ENCODE data around the gene SLC51B. TPM values are rescaled to one million over a fixed set of nuclear protein-coding genes. Genes with fewer than 3 reads are reported as not detected.
"Not testable (repeated sequence)": the region's sequence is repeated elsewhere in the genome, so short reads cannot be mapped to it uniquely, and the experiment has no call there.

Gene SLC51B
- total RNA-seq (2014; rRNA removed; shearing (Covaris generic)): not detected in 2 replicates

- DNase-seq (ENCODE audit: low spot score): no peak
These were observed at the start of gene SLC51B for GRCh38 chr15:65044724-65045481. TSS of gene SLC51B (plus strand) at chr15:65045387. CDS start at chr15:65050005, 4,618 bp downstream.

DNA sequence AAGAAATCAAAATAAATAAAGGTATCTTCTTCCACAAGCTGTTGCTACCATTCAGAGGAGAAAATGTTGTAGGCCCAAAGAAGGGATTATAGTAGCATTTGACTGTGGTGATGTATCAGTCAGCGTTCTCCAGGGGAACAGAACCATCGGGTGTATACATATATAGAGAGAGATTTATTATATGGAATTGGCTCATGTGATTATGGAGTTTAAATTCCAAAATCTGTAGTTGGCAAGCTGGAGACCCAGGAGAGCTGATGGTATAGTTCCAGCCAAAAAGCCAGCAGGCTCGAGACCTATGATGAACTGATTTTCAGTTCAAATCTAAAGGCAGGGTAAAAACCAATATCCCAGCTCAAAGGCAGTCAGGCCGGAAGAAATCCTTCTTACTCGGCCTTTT lies 48.1 kb upstream of the SLC51B start:
- no peak for DNase-seq (ENCODE audit: low spot score)

GRCh38 chr15:64997745-64998375 lies 47.3 kb upstream of the SLC51B start:
- no peak for DNase-seq (ENCODE audit: low spot score)

DNA sequence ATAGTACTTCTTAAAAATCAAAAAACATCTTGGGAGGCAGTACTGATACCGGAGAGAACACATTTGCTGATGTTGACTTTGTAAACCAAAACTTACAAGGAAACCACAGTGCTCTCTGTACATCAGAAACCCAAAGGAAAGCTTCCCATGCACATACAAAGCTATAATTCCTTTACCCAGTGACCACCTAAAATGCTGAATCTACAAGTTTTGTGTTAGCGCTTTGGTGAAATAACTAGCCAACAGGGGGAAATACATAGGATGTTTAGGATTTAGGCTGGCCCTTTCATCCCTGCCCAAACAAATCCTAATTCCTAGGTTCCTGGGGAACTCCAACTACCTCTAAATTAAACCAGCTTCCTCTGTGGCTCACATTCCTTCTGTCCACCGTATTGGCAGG lies 40.2 kb upstream of the SLC51B start:
- DNase-seq (ENCODE audit: low spot score): no peak

DNA sequence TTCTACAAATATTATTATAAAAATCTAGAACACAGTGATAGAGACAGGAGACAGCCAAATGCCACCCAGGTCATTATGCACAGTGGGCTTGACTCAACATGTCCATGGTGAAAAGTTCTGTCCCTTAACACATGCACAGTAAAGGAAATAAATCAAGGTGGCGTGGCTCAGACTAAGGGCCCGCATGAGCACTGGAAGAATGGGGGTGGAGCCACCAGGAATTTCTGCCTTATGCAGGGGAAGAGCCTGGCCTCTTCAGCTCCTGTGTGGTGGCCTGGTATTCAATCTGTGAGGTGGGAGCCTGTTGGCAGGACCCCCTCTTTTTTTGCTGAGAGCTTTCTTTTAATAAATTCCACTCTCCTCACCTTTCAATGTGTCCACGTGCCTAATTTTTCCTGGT lies 38.3 kb upstream of the SLC51B start:
- DNase-seq (ENCODE audit: low spot score): no peak

- no peak for DNase-seq (ENCODE audit: low spot score)
These were observed 36.2 kb upstream of the SLC51B start for GRCh38 chr15:65008983-65009382.

- not testable (repeated sequence) for DNase-seq (ENCODE audit: low spot score)
These were observed 34.0 kb upstream of the SLC51B start for GRCh38 chr15:65011198-65011597.

- DNase-seq (ENCODE audit: low spot score): no peak
These were observed 24.8 kb upstream of the SLC51B start for GRCh38 chr15:65020419-65020818.

GRCh38 chr15:65021488-65021887 lies 23.7 kb upstream of the SLC51B start:
- DNase-seq (ENCODE audit: low spot score): no peak

DNA sequence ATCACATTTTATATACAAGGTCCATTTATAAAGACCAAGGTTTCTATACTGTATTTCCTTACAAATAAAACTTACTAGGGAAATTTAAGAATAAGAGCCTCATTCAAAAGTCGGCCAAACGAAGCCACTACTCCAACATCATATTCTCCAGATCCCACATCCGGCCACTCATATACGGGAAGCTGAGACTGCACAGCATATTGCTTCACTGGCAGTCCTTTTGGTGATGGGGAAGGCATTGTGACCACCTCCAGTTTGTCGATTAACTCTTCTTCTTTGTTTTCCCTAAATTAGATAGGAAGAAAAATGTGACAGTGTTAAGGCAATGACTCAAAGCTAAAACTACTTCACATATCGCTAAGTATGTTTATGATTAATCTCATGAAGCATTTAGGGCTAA lies 18.4 kb upstream of the SLC51B start:
- no peak for DNase-seq (ENCODE audit: low spot score)

GRCh38 chr15:65027593-65027992 lies 17.6 kb upstream of the SLC51B start:
- no peak for DNase-seq (ENCODE audit: low spot score)

- DNase-seq (ENCODE audit: low spot score): no peak
These were observed 16.8 kb upstream of the SLC51B start for GRCh38 chr15:65028338-65028737.

GRCh38 chr15:65028921-65029735 lies 16.1 kb upstream of the SLC51B start, which contains the start of gene MTFMT:
TSS of gene MTFMT (minus strand) at chr15:65029639. CDS start at chr15:65029613, 26 bp downstream.
- DNase-seq (ENCODE audit: low spot score): peak; percentile 60

- DNase-seq (ENCODE audit: low spot score): no peak
These were observed 15.4 kb upstream of the SLC51B start for GRCh38 chr15:65029736-65030208.

DNA sequence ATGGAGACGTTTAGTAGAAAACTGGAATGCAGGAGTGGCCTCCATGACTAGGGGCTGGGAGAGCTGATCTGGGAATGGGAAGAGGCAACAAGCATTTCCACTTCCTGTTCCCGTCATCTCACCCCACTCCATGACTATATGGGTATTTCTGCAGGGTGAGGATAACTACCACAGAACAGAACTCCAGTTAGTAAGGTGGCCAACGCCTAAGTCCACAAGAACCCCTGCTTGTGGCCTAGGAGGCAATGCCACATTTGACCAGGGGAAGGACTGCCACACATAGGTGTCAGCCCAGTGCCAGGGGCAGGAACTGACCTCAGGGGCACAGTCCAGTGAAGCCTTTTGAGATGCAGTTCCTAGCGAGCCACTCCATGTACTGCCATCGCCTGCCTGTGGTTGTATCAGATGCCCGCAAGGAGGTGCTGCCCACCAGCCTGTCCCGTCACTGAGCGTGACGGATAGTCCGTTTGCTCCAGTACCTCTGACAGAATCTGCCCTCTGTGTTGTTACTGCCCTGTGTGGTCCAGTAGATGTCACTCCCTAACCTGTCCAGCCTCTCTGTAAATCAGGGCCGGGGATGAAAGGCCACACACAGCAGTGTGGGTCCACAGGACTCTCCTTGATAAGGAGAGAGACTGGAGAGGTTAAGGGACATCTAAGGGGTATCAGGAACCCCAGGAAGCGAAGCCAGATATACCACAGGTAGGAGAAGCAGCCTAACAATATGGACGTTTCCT lies 12.2 kb upstream of the SLC51B start:
- DNase-seq (ENCODE audit: low spot score): no peak

GRCh38 chr15:65033659-65034269 lies 11.4 kb upstream of the SLC51B start:
- peak; percentile 25 for DNase-seq (ENCODE audit: low spot score)

- no peak for DNase-seq (ENCODE audit: low spot score)
These were observed 10.5 kb upstream of the SLC51B start for GRCh38 chr15:65034719-65035118.

DNA sequence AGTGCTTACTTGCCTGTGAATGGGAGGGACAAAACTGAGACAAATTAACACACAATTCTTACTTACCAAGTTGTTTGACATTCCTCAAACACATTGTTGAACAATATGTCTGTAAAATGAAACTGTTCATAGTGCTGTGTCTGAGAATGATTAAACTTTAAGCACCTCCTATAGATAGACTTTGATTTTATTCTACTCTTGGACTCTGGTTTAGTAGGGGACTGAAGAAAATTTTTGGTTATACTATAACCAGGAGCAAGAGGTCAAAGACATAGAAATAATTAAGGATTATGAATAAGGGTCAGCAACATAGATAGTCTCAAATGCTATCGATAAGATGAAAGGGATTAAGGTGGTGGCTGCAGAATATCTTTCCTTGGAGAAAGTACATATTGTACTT lies 7.9 kb upstream of the SLC51B start:
- no peak for DNase-seq (ENCODE audit: low spot score)

DNA sequence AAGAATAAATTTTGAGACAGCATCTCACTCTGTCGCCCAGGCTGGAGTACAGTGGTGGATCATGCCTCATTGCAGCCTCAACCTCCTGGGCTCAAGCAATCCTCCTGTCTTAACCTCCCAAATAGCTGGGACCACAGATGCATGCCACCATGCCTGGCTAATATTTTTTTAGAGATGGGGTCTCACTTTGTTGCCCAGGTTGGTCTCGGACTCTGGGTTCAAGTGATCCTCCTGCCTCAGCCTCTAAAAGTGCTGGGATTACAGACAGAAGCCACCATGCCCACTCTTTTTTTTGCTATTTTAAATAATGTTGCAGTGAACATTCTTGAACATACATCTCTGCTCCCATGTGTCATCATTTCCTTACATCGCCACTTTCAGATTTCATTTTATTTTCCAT lies 6.8 kb upstream of the SLC51B start:
- no peak for DNase-seq (ENCODE audit: low spot score)

- no peak for DNase-seq (ENCODE audit: low spot score)
These were observed 6.4 kb upstream of the SLC51B start for GRCh38 chr15:65038836-65039235.

DNA sequence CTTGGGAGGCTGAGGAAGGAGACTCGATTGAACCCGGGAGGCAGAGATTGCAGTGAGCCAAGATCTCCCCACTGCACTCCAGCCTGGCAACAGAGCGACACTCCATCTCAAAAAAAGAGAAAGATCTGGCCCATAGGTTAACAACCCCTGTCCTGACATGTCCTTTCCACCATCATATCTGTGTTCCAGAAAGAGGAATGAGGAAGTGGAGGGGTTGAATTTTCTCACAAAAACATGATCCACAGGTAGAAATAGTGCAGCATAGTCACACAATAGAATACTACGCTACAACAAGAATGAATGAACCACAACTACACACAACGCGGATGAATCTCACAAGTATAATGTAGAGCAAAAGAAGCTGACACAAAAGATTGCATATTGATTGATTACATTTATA lies 4.7 kb upstream of the SLC51B start:
- DNase-seq (ENCODE audit: low spot score): no peak
